Measurements from ENCODE around the gene ETV6. TPM values are rescaled to one million over a fixed set of nuclear protein-coding genes. Genes with fewer than 3 reads are reported as not detected.

The ETV6 gene
- total RNA-seq, 1 donor from 2014 or later, result 14.7 TPM

DNA sequence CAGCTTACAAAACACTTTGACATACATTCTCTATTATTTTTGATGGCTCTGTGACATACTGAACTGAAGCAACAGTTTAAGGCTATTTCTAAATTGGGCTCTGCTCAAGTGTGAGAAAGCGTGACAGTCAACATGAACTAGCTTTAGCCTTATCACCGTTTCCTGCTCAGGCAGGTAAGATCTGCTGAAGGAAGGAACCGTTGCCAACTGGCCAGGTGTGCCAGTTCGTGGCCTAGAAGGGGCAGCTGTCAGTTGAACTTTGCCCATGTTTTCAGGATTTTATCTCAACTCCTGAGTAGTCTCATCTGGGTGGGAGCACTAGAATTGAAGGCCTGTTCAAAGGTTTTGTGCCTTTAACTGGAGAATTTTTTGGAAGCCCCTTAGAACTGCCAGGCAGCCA is 79.5 kb downstream of the ETV6 start:
- H3K4me3 ChIP-seq, result no peak overlapping the region
- TF ChIP-seq, protein P1, sequence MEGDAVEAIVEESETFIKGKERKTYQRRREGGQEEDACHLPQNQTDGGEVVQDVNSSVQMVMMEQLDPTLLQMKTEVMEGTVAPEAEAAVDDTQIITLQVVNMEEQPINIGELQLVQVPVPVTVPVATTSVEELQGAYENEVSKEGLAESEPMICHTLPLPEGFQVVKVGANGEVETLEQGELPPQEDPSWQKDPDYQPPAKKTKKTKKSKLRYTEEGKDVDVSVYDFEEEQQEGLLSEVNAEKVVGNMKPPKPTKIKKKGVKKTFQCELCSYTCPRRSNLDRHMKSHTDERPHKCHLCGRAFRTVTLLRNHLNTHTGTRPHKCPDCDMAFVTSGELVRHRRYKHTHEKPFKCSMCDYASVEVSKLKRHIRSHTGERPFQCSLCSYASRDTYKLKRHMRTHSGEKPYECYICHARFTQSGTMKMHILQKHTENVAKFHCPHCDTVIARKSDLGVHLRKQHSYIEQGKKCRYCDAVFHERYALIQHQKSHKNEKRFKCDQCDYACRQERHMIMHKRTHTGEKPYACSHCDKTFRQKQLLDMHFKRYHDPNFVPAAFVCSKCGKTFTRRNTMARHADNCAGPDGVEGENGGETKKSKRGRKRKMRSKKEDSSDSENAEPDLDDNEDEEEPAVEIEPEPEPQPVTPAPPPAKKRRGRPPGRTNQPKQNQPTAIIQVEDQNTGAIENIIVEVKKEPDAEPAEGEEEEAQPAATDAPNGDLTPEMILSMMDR (IDR thresholded peaks at IDR 0.05), result no peak
- no peak for TF ChIP-seq POLR2AphosphoS5 (IDR thresholded peaks at IDR 0.05; ENCODE audit: insufficient read depth in 1 of 2, low read depth in 1 of 2)
- TF ChIP-seq POLR2A (IDR thresholded peaks at IDR 0.05), result no peak
- H3K9me3 ChIP-seq, result no peaks in the 10 kb centered on the region
- H3K4me1 ChIP-seq, result peaks cover 49% of the 10 kb centered on the region
- no peaks in the 10 kb centered on the region for H3K36me3 ChIP-seq
- no peak overlapping the region for H3K27ac ChIP-seq
- no peaks in the 10 kb centered on the region for H3K27me3 ChIP-seq
- no peak for DNase-seq (ENCODE audit: extremely low spot score in 2 of 2)
- intact Hi-C loops (cut with DNase I), result no loop called here

GRCh38 chr12:11729439-11730150 is 80.1 kb downstream of the ETV6 start:
- Histone ChIP-seq H3K27ac (no peak overlapping the region), H3K4me1 (peaks cover 43% of the 10 kb centered on the region), H3K9me3 (no peaks in the 10 kb centered on the region), H3K36me3 (no peaks in the 10 kb centered on the region), H3K27me3 (no peaks in the 10 kb centered on the region), H3K4me3 (no peak overlapping the region)
- DNase-seq (ENCODE audit: extremely low spot score in 2 of 2), result no peak
- intact Hi-C loops (cut with DNase I), result no loop called here
- TF ChIP-seq, protein P1 (IDR thresholded peaks at IDR 0.05), result no peak
- no peak for TF ChIP-seq POLR2A (IDR thresholded peaks at IDR 0.05)
- TF ChIP-seq POLR2AphosphoS5 (IDR thresholded peaks at IDR 0.05; ENCODE audit: insufficient read depth in 1 of 2, low read depth in 1 of 2), result no peak

GRCh38 chr12:11730299-11731041 is 81.0 kb downstream of the ETV6 start:
- H3K4me1 ChIP-seq, result peaks cover 34% of the 10 kb centered on the region
- DNase-seq (ENCODE audit: extremely low spot score in 2 of 2), result no peak

GRCh38 chr12:11731042-11731357 is 81.5 kb downstream of the ETV6 start:
- intact Hi-C loops (cut with DNase I), result no loop called here
- Histone ChIP-seq H3K27me3 (no peaks in the 10 kb centered on the region), H3K27ac (no peak overlapping the region), H3K4me1 (peaks cover 32% of the 10 kb centered on the region), H3K9me3 (no peaks in the 10 kb centered on the region), H3K36me3 (no peaks in the 10 kb centered on the region), H3K4me3 (no peak overlapping the region)
- no peak for DNase-seq (ENCODE audit: extremely low spot score in 2 of 2)
- no peak for TF ChIP-seq POLR2A (IDR thresholded peaks at IDR 0.05)
- TF ChIP-seq, protein P1 (IDR thresholded peaks at IDR 0.05), result no peak
- TF ChIP-seq POLR2AphosphoS5 (IDR thresholded peaks at IDR 0.05; ENCODE audit: insufficient read depth in 1 of 2, low read depth in 1 of 2), result no peak

More at GRCh38 chr12:11730299-11731041, 81.0 kb downstream of the ETV6 start:
- Histone ChIP-seq H3K4me3 (no peak overlapping the region), H3K27me3 (no peaks in the 10 kb centered on the region), H3K9me3 (no peaks in the 10 kb centered on the region), H3K36me3 (no peaks in the 10 kb centered on the region), H3K27ac (no peak overlapping the region)
- TF ChIP-seq POLR2AphosphoS5 (IDR thresholded peaks at IDR 0.05; ENCODE audit: insufficient read depth in 1 of 2, low read depth in 1 of 2), result no peak
- TF ChIP-seq, protein P1 (IDR thresholded peaks at IDR 0.05), result no peak
- no peak for TF ChIP-seq POLR2A (IDR thresholded peaks at IDR 0.05)
- intact Hi-C loops (cut with DNase I), result no loop called here

DNA sequence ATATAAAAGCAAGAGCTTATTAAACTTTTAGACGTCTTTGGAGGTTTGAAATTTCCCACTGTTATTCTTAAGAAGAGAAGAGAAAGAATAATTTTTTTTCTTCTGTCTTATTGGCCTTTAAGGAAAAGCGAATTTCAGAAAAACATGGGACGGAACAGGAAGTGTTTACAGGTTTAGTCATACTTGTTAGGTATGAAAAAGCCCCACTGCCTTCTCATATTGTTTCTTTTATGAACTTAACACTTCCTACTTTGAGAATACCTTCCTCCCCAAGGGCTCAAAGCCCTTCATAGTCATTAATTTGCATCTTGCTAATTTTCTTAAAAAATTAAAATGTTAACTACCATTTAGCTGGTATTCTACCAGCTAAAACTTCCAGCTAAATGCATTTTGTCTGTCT is 82.0 kb downstream of the ETV6 start:
- Histone ChIP-seq H3K36me3 (no peaks in the 10 kb centered on the region), H3K4me3 (no peak overlapping the region), H3K4me1 (peaks cover 32% of the 10 kb centered on the region), H3K27ac (no peak overlapping the region), H3K9me3 (no peaks in the 10 kb centered on the region), H3K27me3 (no peaks in the 10 kb centered on the region)
- DNase-seq (ENCODE audit: extremely low spot score in 2 of 2), result no peak
- TF ChIP-seq POLR2A (IDR thresholded peaks at IDR 0.05) (no peak), POLR2AphosphoS5 (IDR thresholded peaks at IDR 0.05; ENCODE audit: insufficient read depth in 1 of 2, low read depth in 1 of 2) (peak in 1 of 2 donors; percentile 28)
- intact Hi-C loops (cut with DNase I), result no loop called here

All from vagina (tissue), 2 donors.